Muscle of back (tissue), 11 donors: ENCODE measurements around the gene NXPE3. TPM values are rescaled to one million over a fixed set of nuclear protein-coding genes. Genes with fewer than 3 reads are reported as not detected.

Experiments
- DNase-seq, 3 donors: peaks; one replicate each; pipeline versions ENCODE4 v3.0.0 to v3.0.0-alpha.2; 2013
- polyA plus RNA-seq, 10 donors: library from polyadenylated mRNA; unstranded; fragments of 120-200 nt; gene quantifications; one replicate each; pipeline ENCODE4 v1.2.1, GENCODE V29; 2013; ENCODE audit not compliant: insufficient read length in 10 of 10

The NXPE3 gene
- polyA plus RNA-seq, 10 donors: 13.7 to 24.1 (median 19.0) TPM

DNA sequence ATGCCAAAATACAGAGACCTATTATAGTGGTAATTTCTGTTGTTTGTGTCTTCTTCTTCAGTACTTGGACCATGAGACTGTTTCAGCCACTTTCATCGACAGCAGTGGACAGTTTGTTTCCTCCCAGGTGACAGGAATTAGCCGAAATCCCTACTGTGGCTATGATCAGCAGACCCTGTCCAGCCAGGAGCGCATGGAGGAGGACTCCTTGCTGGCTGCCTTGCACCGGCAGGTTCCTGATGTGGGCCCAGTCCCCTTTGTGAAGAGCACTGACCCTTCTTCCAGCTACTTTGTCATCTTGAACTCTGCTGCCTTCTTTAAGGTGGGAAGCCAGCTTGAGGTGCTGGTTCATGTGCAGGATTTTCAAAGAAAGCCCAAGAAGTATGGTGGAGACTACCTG lies 22.2 kb downstream of the NXPE3 start:
- no peak for DNase-seq

DNA sequence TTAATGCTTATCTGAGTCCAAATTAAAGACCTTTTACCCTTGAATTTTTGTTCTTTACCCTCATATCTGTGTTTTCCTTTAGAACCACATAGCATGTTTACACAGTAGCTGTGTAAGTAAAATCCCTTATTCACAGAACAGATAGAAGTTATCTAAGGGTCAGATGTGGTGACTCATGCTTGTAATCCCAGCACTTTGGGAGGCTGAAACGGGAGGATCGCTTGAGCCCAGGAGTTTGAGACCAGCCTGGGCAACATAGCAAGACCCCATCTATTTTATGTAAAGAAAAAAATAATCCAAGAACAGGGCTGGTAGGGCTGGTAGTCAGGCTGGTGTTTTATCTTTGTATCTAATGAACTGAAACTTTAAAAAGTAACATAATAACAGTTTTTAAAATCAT lies 23.2 kb downstream of the NXPE3 start:
- DNase-seq: no peak

DNA sequence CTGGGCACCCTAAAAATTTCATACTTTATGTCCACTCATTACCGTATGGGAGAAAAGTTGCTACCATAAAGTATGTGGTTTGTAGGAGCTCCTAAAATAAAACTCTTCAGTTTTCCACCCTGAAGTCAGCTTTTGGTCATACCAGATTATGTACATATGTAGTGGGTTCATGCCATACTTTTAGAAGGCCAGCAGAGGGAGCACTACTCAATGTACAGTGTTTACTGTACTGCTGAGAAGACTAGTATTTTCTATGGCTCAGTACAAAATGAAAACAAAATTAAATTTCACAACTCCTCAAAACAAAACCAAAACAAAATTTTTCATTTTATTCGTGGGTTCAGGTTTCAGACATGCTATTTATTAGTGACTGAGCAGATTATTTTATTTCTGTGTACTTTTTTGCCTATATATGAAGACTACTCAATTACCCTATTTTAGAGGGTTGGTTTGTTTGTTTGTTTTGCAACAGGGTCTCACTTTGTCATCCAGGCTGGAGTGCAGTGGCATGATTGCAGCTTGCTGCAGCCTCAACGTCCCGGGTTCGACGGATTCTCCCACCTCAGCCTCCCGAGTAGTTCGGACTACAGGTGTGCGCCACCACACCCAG lies 24.3 kb downstream of the NXPE3 start:
- peak; percentile 64 to 77 (median 66) for DNase-seq

DNA sequence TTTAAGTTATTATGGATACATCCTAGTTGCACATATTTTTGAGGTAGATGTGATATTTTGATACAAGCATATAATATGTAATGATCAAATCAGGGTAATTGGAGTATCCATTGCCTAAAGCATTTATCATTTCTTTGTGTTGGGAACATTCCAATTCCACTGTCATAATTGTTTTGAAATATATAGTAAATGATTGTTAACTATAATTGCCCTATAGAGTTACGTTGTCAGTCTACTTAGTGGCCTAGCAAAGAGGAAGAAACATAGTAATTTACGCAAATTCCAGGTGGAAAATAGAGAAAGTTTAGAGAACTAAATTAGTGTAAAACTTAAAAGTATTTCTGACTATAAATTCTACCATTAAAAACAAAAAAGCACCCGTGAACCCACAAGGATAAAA lies 24.9 kb downstream of the NXPE3 start:
- DNase-seq: no peak

DNA sequence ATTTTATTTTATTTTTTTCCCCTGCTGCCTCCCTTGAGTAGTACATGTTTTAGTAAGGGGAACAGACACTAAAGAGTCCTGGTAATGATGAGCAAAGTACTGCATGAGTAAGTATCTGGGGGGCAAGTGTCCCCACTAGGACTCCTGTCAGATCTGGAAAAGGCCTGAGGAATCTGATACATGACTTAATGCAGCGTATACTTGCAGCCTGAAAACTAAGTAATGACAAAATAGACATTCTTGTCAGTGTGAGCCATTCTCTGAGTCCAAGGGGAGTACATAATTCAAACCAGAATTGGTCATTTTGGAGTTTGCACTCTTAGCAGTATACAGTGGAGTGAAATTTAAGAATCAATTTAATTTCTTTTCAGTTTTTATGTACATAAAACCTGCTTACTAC lies 27.5 kb downstream of the NXPE3 start:
- DNase-seq: no peak

DNA sequence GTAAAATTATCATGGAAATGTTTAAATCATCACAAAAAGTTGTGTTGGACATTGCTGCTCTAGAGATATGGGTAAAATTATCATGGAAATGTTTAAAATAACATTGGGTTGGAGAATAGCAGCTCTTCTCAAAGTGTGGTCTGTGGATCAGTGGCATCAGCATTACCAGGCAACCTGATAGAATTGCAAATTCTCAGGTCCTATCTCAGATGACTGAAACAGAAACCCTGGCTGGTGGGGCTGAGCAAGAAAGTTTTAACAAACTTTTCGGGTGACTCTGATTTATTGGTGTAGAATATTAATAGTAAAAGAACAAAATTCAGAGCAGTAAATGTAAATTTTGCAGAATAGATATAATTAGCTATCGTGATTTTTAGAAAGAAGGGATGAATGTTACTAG lies 28.9 kb downstream of the NXPE3 start:
- DNase-seq: no peak

DNA sequence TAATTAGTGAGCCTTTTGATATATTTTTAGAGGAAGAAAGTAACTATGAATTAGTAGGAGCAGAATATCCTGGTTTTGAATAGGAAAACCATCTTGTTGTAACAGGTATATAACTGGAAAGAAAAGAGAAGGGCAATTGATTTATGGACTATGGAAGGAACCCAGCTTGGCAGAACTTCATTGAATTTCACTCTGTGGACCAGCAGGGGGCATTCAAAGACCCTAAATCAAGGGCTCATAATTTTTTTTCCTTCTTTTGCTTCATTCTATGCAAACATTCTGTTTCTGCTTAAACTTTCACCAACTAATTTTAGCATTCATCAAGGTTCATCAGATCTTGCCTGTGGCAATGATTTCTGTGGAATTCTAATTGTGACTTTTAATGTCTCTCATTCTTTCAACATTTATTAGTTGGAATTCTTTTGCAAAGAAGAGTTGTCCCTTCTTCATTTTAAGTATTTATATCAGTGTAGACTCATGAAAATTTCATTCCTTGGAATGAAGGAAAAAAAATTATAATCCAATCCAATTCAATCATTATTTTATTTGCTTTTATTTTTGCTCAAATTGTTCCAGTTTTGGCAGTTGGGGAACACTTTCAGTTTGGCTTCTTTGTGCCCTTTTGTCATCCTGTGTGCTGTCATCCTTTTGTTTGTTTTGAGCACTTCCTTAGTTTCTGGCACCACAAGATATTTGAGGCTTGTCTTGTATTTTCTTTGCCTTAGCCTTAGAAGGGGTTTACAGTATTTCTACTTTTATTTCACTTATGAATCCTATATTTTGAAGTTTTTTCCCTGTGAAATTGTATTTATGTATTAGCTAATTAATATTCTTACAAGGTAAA lies 30.4 kb downstream of the NXPE3 start:
- DNase-seq: peak in 2 of 3 donors; percentile 47 to 48

DNA sequence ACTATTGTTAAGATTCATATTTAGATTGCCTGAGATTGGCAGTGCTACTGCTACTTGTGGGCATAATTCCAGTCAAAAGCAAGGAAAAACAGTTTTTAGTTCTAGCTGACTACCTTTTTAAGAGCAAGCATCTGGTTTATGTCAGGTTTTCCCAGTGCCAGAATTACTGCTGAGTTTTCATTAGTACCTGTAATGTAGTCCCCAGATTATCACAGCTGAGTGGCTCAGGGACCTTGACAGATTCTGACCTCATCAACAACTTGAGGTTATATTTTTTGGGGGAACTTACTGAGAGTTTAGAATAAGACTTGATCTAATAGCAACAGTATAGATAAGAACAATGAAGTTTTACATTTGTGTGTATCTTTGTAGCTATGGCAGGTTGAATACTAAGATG lies 31.0 kb downstream of the NXPE3 start:
- DNase-seq: peak in 1 of 3 donors; percentile 19

DNA sequence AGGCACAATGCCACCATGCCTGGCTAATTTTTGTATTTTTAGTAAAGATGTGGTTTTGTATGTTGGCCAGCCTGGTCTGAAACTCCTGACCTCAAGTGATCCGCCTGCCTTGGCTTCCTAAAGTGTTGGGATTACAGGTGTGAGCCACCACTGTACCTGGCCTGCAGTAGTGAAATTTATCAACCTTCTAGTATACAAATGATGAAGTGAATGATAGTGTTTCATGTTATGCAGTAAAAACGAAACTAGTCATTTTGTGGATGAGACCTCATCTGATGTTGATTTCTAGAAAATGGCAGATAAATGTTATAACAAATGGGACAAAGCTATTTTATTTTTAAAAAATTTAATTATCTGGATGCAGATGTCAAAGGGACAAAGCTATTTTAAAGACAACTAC lies 32.9 kb downstream of the NXPE3 start:
- DNase-seq: no peak

DNA sequence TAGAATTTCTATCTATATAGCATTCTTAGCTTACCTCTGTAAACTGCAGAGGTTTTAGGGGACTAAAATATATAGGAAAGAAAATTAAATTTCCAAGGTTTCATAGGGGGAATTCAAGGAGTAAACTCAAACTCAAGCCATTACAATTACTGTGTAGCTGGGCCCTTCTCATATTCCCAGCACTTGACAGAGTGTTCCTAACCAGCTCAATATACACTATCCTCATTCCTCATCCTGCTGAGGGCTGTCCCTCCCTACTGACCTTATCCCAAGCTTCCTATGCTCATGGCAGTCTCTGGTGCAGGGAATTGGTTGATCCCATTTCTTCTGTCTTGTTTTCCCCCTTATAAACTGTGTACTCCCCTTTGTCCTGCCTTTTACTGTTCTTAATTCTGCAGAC lies 33.9 kb downstream of the NXPE3 start:
- DNase-seq: no peak

DNA sequence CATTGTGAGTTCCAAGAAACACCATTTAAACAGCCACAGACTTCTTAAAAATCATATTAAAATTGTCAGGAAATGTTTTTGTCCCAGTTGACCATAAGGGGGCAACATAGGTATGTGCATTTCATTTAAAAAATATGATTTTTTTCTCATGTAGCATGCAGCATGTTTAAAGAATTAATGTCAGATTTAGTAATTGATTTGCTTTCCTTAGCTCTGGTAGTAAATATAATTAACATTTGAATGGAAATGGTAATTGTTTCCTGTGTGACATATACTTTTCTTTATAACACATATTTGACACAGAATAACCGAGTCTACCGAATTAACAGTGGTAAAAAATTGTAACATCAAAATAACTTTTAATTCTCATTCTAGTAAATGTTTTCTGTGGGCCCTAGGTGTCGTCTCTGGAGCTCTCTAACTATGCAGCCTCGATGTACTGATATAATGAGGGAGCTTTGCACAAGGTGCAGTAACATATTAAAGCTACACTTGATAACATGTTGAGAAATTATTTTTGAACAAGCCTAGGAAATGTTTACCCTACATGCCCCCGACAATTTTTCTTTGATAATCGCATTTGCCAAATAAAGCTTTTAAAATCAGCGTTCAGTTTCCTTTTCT lies 34.9 kb downstream of the NXPE3 start:
- DNase-seq: peak in 2 of 3 donors; percentile 17 to 47

DNA sequence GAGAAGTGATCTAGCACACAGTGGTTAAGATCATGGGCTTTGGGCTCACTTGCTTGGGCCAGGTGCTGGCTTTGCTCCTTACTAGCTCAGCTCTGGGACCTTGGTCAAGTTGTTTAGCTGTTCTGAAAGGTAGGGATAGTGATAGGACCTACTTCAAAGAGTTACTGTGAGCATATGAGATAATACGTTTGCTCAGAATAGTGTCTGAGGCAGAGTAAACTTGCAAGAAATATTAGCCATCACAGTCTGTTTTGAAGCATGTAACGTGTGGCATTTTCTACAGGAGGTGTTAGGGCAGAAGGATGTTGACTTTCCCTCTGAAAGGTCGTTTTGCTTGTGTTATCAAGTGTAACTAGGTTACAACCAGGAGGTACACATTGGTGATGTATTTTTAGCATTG lies 35.8 kb downstream of the NXPE3 start:
- DNase-seq: no peak

DNA sequence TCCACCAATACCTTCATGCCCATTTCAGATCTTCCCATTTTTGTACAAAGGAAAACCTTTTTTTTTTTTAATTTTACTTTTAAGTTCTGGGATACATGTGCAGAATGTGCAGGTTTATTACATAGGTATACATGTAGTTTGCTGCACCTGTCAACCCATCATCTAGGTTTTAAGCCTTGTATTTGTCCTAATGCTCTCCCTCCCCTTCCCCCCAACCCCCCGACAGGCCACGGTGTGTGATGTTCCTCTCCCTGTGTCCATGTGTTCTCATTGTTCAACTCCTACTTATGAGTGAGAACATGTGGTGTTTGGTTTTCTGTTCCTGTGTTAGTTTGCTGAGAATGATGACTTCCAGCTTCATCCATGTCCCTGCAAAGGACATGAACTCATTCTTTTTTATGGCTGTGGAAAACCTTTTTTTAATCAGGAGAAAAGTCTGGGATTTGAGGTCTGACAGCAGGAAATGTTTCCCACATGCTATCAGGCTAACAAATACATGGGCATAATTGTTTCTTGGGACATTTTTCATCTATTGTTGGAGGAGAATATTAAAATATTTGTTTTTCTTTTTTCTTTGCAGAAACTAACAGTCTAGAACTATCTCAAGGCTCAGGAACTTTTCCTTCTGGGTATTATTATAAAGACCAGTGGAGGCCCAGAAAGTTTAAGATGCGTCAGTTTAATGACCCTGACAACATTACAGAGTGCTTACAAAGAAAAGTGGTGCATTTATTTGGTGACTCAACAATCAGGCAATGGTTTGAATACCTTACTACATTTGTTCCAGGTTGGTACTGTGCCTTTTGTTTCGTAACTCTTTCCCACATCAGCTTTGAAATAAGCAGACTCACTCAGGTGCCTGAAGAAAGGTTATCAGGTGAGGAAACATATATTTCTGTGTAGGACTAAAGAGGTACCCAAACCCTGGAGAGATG lies 37.5 kb downstream of the NXPE3 start:
- DNase-seq: no peak

DNA sequence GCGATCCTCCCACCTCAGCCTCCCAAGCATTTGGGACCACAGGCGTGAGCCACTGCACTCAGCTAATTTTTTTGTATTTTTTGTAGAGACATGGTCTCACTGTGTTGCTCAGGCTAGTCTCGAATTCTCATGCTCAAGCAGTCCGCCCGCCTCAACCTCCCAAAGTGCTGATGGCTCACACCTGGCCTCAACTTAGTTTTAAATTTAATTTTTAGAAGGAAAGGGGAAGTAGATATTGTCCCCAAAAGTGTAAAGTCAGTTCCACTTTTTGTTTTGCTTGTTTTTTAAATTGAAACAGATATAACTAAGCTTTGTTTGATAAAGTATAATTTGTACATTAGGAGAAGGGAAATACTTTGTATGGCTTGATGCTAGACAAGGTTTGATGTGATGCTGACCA lies 39.0 kb downstream of the NXPE3 start:
- no peak for DNase-seq

DNA sequence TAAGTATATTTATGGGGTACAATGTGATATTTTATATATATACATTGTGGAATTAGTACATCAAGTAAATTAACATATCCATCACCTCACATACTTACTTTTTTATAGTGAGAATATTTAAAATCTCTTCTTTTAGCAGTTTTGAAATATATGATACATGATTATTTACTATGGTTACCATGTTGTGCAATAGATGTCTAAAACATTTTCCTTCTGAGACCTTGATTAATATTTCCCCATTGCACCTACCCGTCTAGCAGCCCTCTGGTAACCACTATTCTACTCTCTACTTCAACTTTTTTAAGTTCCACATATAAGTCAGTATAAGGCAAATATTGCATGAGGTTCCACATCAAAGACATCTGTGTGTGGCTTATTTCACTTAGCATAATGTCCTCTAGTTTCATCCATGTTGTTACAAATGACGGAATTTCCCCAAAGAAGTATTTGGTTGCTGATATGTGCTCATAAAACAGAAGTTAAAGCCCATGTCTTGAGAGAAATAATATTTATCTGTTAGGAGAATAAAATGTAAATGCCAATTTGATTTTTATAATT lies 40.7 kb downstream of the NXPE3 start:
- DNase-seq: no peak

DNA sequence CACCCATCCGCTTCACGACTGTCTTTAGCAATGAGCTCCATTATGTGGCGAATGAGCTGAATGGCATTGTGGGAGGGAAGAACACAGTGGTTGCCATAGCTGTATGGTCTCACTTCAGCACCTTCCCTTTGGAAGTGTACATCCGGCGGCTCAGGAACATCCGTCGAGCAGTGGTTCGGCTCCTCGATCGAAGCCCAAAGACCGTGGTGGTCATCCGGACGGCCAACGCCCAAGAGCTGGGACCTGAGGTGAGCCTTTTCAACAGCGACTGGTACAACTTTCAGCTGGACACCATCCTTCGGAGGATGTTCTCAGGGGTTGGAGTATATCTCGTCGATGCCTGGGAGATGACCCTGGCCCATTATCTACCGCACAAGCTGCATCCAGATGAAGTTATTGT lies 42.5 kb downstream of the NXPE3 start:
- DNase-seq: no peak

DNA sequence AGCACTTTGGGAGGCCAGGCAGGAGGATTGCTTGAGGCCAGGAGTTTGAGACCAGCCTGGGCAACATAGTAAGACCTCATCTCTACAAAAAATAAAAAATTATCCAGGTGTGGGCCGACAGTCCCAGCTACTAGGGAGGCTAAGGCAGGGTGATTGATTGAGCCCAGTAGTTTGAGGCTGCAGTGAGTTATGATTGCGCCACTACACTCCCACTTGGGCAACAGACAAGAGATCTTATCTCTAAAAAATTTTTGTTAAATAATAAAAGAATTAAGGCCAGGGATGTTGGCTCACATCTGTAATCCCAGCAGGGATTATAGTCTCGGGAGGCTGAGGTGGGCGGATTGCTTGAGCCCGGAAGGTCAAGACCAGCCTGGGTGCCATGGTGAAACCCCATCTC lies 44.5 kb downstream of the NXPE3 start:
- no peak for DNase-seq

DNA sequence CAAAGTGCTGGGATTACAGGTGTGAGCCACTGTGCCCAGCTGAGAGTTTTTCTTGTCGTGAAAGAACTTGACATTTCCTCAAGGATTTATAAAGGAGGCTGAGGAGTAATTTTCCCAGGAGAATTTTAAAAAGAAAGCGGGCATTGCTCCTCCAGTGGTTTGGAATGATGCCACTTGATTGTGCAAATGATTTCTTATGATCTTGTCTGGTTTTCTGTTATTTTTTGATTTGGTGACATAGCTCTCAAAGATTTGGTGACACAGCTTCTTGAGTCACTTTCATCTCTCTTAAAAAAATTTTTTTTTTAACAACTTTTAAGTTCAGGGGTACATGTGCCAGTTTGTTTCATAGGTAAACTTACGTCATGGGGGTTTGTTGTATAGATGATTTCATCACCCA lies 45.7 kb downstream of the NXPE3 start:
- DNase-seq: no peak

DNA sequence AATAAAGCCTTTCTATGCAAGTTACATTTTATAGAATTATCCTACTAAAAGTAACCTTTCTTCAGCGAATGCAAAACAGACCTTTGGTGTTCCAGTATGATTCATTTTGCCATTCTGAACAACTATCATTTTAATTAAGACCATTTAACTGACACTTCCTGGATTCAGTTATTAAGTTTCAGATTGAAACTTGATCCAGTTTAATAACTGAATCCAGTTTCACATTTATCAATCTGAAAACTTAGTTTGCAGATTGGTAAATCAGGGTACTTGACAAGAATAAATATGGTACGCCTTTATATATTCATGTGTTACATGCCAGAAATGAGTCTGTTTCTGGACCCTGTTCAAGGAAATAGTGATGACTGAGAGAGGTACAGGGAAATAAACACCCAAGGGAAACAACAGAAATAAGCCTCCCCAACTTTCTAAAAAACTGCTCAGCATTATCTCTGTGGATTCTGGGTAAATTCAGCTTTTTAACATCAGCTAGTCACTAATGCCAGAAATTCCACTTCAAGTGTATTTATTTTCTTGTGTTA lies 47.0 kb downstream of the NXPE3 start:
- DNase-seq: peak in 1 of 3 donors; percentile 20

DNA sequence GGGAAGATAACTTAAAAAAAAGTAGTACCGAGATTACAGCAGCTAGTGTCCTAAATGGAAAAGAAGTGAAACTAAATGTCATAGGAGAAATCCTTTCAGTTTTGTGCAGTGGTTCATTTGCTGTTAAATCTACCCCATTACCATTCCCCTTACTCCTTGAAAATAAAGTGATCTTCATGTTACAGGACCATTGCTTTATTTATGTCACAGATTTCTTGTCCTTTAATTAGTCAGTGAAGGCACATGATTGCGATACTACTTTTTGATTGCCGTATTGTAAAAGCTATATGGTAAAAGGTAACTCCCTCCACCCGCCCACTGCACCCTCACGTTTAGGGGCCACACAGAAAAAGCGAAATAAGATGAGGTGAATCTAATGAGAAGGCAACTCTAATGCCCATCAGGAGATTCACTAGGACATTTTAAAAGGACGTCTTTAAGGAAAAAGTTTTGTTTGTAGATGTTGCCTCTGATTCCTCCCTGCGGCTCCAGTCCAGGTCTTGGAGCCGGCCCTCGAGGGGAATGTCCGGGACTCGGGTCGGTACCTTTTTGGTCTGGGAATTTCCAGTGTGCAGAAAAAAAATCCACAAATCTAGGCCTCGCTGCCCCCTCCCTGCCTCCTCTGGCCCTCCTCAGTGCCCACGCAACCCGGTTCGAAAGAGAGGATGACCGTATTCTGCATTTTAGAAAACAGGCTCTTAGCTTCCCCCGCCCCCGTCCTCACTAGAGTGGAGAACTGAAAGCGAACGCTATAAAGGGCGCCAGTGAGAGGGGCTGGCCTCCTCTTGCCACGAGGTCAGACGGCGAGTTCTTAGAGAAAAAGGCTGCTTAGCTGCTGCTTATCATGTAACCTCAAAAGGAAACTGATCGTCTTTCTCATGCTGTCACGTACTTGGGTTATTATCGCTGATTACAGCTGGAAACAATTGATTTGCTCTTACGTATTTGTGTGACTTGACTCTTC lies 48.5 kb downstream of the NXPE3 start:
- peak; percentile 78 to 95 (median 88) for DNase-seq
